HepG2 (cell line): Measurements from ENCODE around the gene SNX27. TPM values are rescaled to one million over a fixed set of nuclear protein-coding genes. Genes with fewer than 3 reads are reported as not detected.

Experiments
- ATAC-seq: fragments of 200-7000 bp; cut with Tn5 transposase; 3 replicates; pipeline ENCODE4 v1.9.1; 2020; ENCODE audit warnings: mild to moderate bottlenecking, moderate library complexity
- BruUV-seq: library from RNA; stranded (reverse); fragments of 400-500 nt; replicated peaks from 2 replicates; lab custom pipeline; 2021; lab: Mats Ljungman, UMichigan
- CTCF ChIA-PET: fragments of 300-600 bp; formaldehyde crosslinking; extraction: SDS; loops from one replicate; lab custom pipeline; 2021; ENCODE audit warnings: low total read pairs, inconsistent platforms, low intra/inter-chr PET ratio; lab: Yijun Ruan, JAX
- POLR2A ChIA-PET: fragments of 350-600 bp; sonication (Branson Sonifier 250); formaldehyde crosslinking; loops from one replicate; lab custom pipeline; 2020; ENCODE audit warnings: antibody characterized with exemption, inconsistent platforms; lab: Yijun Ruan, JAX
- DNase-seq: peaks from one replicate; pipeline ENCODE4 v3.0.0-alpha.2; 2015; ENCODE audit warnings: low spot score
- FAIRE-seq: peaks from 3 replicates; lab custom pipeline; 2011; peaks lifted over from hg19 to GRCh38; lab: Jason Lieb, UNC
- H2AFZ ChIP-seq: one replicate; pipeline ENCODE4 v1.6.1; 2011; ENCODE audit warnings: low read length, inconsistent platforms
- H3K27ac ChIP-seq: fragments of 300-600 bp; 3 replicates; pipeline ENCODE4 v1.8.0; 2011; ENCODE audit warnings: mixed run types, mild to moderate bottlenecking, mixed read lengths, low read length, inconsistent platforms; ENCODE audit not compliant: insufficient read depth; ENCODE audit errors: extremely low read length
- H3K27me3 ChIP-seq, 2 experiments: fragments of 200-600 bp in 1 of 2; 2 replicates in 1 of 2; 3 replicates in 1 of 2; pipeline versions ENCODE4 v1.6.0 to v1.8.0; 2011; ENCODE audit warnings: low read length in 2 of 2, mild to moderate bottlenecking in 2 of 2, moderate library complexity in 2 of 2, inconsistent platforms in 1 of 2; ENCODE audit not compliant: insufficient read depth in 2 of 2, control insufficient read depth in 1 of 2
- H3K36me3 ChIP-seq, 2 experiments: fragments of 200-600 bp in 1 of 2; replicated peaks in 1 of 2; 2 replicates in 1 of 2; 3 replicates in 1 of 2; pipeline versions ENCODE4 v1.5.1 to v1.8.0; 2011; ENCODE audit warnings: low read length in 2 of 2, inconsistent platforms in 1 of 2; ENCODE audit not compliant: insufficient read depth in 2 of 2, control insufficient read depth in 1 of 2
- H3K4me1 ChIP-seq: 2 replicates; pipeline ENCODE4 v1.5.1; 2012; ENCODE audit warnings: low read length, inconsistent platforms; ENCODE audit not compliant: insufficient read depth
- H3K4me2 ChIP-seq: 2 replicates; pipeline ENCODE4 v1.6.0; 2011; ENCODE audit warnings: low read depth, low read length, inconsistent platforms
- H3K4me3 ChIP-seq, 3 experiments: fragments of 200-600 bp in 1 of 3; sonication (generic), shearing (Covaris generic) in 1 of 3; replicated peaks in 1 of 3; 2 replicates each; pipeline ENCODE4 v1.5.1; 2011 to 2016; ENCODE audit warnings: low read length in 3 of 3, inconsistent platforms in 2 of 3, low read depth in 2 of 3, mild to moderate bottlenecking in 2 of 3, control low read depth in 1 of 3, mixed read lengths in 1 of 3; ENCODE audit not compliant: insufficient read depth in 1 of 3
- H3K79me2 ChIP-seq: one replicate; pipeline ENCODE4 v1.6.1; 2011; ENCODE audit warnings: low read length, inconsistent platforms; ENCODE audit not compliant: insufficient read depth
- H3K9ac ChIP-seq: 2 replicates; pipeline ENCODE4 v1.6.0; 2011; ENCODE audit warnings: mild to moderate bottlenecking, low read depth, low read length, inconsistent platforms; ENCODE audit not compliant: insufficient read depth
- H3K9me3 ChIP-seq: 2 replicates; pipeline ENCODE4 v1.5.1; 2012; ENCODE audit warnings: mild to moderate bottlenecking, low read length
- H4K20me1 ChIP-seq: 2 replicates; pipeline ENCODE4 v1.6.0; 2011; ENCODE audit warnings: inconsistent platforms, mild to moderate bottlenecking, low read length, moderate library complexity; ENCODE audit not compliant: insufficient read depth
- CHD4 ChIP-seq: fragments of 200-600 bp; sonication (generic); IDR thresholded peaks from 2 replicates; pipeline ENCODE4 v1.7.0; 2017; ENCODE audit warnings: mild to moderate bottlenecking, low read length, borderline replicate concordance
- EZH2 ChIP-seq: conservative IDR thresholded peaks from 2 replicates; pipeline ENCODE4 v1.6.1; 2012; ENCODE audit warnings: mild to moderate bottlenecking, low read depth, low read length, moderate library complexity
- HNF4A ChIP-seq: sonication (generic); formaldehyde crosslinking; IDR thresholded peaks from 2 replicates; pipeline ENCODE4 v1.4.0; 2020; ENCODE audit warnings: missing genetic modification reagents
- MIER2 ChIP-seq: IDR thresholded peaks from 2 replicates; pipeline ENCODE4 v1.6.1; 2016; ENCODE audit warnings: missing biosample characterization, missing genetic modification reagents
- SALL1 ChIP-seq: sonication (generic); formaldehyde crosslinking; IDR thresholded peaks from 2 replicates; pipeline ENCODE4 v1.8.0; 2022; ENCODE audit warnings: mild to moderate bottlenecking, missing genetic modification reagents
- ZFP1 ChIP-seq: IDR thresholded peaks from 2 replicates; pipeline ENCODE4 v1.6.1; 2016
- ZGPAT ChIP-seq: IDR thresholded peaks from 2 replicates; pipeline ENCODE4 v1.6.1; 2016; ENCODE audit warnings: mild to moderate bottlenecking
- ZNF512 ChIP-seq: sonication (generic); formaldehyde crosslinking; IDR thresholded peaks from 2 replicates; pipeline ENCODE4 v1.4.0; 2020; ENCODE audit warnings: mild to moderate bottlenecking, missing genetic modification reagents
- ZNF512B ChIP-seq: sonication (generic); formaldehyde crosslinking; IDR thresholded peaks from 2 replicates; pipeline ENCODE4 v1.5.1; 2020; ENCODE audit warnings: missing genetic modification reagents, mild to moderate bottlenecking, borderline replicate concordance
- WGBS: methylation state at CpG from one replicate; pipeline ENCODE4 v1.1.6; 2017; ENCODE audit warnings: low lambda C conversion rate; 5-methylcytosine and 5-hydroxymethylcytosine counted together
- in situ Hi-C: cut with HindIII; loops from 2 replicates; pipeline ENCODE4 v1.10.0; 2017; ENCODE audit warnings: low pct_unique_long_range_greater_than_20kb; ENCODE audit not compliant: extremely low pct_ligation_motif_present
- intact Hi-C: fragments of 100-400 bp; cut with micrococcal nuclease; formaldehyde crosslinking; loops from one replicate; pipeline ENCODE4 v1.10.0; 2022; ENCODE audit not compliant: unreplicated experiment
- polyA plus RNA-seq, 8 experiments: library from polyadenylated mRNA; depleted of rRNA in 3 of 8; stranded (reverse) in 7 of 8; unstranded in 1 of 8; fragments of >200 nt; fragmentation: Illumina TruSeq in 4 of 8; extraction: Trizol in 4 of 8; gene quantifications; 2 replicates each; pipeline versions ENCODE4 v1.2.1 to v1.2.3, GENCODE V29; 2011 to 2016; ENCODE audit warnings: low read depth in 4 of 8, missing spikeins in 1 of 8, mixed read lengths in 1 of 8; ENCODE audit not compliant: insufficient read depth in 1 of 8
- total RNA-seq, 5 experiments: library from RNA; depleted of rRNA; stranded (reverse); fragments of >200 nt; fragmentation: Illumina TruSeq; extraction: Trizol; gene quantifications; 2 replicates each; pipeline ENCODE4 v1.2.3, GENCODE V29; 2016; ENCODE audit warnings: low read depth in 1 of 5

Gene SNX27
- total and polyA plus RNA-seq, 2 of the 13 experiments (the other 11 are each of a cell fraction or from before 2014, with no cell fraction given) = 14.4 to 17.8 TPM

GRCh38 chr1:151692226-151692625 lies 80.4 kb downstream of the SNX27 start:
- WGBS = 94% methylated on average over 3 of the region's 3 CpGs
- Histone ChIP-seq H3K9me3 (no peaks in the 10 kb centered on the region), H4K20me1 (no peaks in the 10 kb centered on the region), H3K36me3 (peaks cover 5 to 26% of the 10 kb centered on the region in 2 experiments), H3K79me2 (no peaks in the 10 kb centered on the region), H3K4me2 (no peak overlapping the region), H3K27me3 (no peaks in the 10 kb centered on the region), H3K4me1 (peaks cover 7% of the 10 kb centered on the region), H3K4me3 (no peak overlapping the region), H3K27ac (no peak overlapping the region)
- intact Hi-C loops (loop anchor here (10.0 kb wide), 1 partner anchor 97 kb away; no protein-coding TSS in a partner anchor), in situ Hi-C loops (no loop called here)
- POLR2A ChIA-PET = no interaction called here
- DNase-seq (no peak), ATAC-seq (no peak)
- CTCF ChIA-PET = interaction anchor here (1.9 to 2.3 kb wide), 2 partner anchors 99 to 144 kb away, joined by 5 to 13 read pairs; no protein-coding TSS in a partner anchor
- no TSS peak for BruUV-seq
- TF ChIP-seq MIER2 (no peak), HNF4A (CRISPR knock-in tag) (no peak), CHD4 (no peak), ZFP1 (CRISPR knock-in tag) (no peak), ZNF512B (CRISPR knock-in tag) (no peak), ZGPAT (CRISPR knock-in tag) (no peak), EZH2 (no peak), ZNF512 (CRISPR knock-in tag) (no peak), SALL1 (no peak)
- TF ChIP-seq, all 625 proteins: peak for 0
- Histone ChIP-seq H3K9ac (no peak overlapping the region), H2AFZ (no peak overlapping the region)
- FAIRE-seq = no peak
